Gastroesophageal sphincter (tissue), 2 donors: Measurements from ENCODE around the gene PTK6.

ENCODE experiments used
- EP300 ChIP-seq: sonication (generic); formaldehyde crosslinking; IDR thresholded peaks from one replicate; pipeline ENCODE4 v1.6.1; 2017; ENCODE audit warnings: antibody characterized with exemption, mild to moderate bottlenecking
- POLR2A ChIP-seq, 2 donors: fragments of 450-650 bp; IDR thresholded peaks; one replicate each; pipeline ENCODE4 v1.6.1; 2017; ENCODE audit warnings: antibody characterized with exemption in 2 of 2, mild to moderate bottlenecking in 2 of 2, moderate library complexity in 1 of 2

GRCh38 chr20:63551068-63551467 is 13.9 kb upstream of the PTK6 start:
- TF ChIP-seq EP300 (no peak), POLR2A (IDR thresholded peaks at IDR 0.05) (no peak)
